Activated T-cell treated with anti-CD3 and anti-CD28 coated beads for 4 hours (primary cell): ENCODE data around the gene HNRNPH3.

ENCODE experiments used
- DNase-seq: peaks from one replicate; pipeline ENCODE4 v3.0.0-alpha.2; 2020

The HNRNPH3 gene

GRCh38 chr10:68332259-68333057 is 594 bp downstream of the HNRNPH3 start, which contains the start of gene PBLD:
Gene PBLD (minus strand): TSS chr10:68332928. CDS start chr10:68306844, 26,084 bp downstream.
- peak; percentile 32 for DNase-seq

- DNase-seq: no peak
Observed at GRCh38 chr10:68333058-68333395, 1.2 kb downstream of the HNRNPH3 start.

GRCh38 chr10:68333440-68334431 is 1.9 kb downstream of the HNRNPH3 start:
- DNase-seq: no peak

DNA sequence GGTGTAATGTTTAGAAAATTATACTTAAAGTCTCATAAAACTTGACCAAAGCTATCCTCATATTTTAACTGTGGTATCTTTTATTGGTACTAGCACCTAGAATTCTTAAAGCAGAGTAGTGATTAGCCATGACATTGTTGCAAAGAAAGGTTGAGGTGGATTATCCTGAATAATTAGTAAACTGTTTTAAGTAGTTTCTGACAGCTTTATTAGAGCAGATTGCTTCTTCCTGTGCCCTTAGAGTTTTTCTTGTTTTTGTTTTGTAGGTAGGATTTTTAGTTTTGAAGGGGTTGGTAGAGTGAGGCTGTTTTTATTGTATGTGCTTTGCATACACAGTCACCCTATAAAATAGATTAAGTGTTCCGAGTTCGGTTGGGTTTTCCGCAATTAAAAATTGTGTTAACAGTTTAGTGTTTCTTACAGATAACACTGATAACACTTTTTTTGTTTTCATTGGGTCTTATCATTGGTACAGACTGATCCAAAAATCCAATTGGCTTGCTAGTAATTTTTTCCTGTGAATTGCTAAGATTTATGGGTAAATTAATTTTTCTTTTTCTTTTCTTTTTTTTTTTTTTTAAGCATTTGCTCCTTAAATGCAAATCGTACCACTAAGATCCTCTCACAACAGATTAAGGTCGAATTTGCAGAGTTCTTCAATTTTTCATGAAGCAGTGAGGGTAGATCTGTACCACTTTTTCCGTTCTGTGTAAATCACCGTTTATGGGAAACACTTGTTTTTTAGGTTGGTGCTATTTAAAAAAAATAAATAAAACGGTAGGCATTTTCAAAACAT is 3.0 kb downstream of the HNRNPH3 start:
- DNase-seq: no peak

GRCh38 chr10:68336754-68337351 is 5.0 kb downstream of the HNRNPH3 start:
- DNase-seq: no peak

DNA sequence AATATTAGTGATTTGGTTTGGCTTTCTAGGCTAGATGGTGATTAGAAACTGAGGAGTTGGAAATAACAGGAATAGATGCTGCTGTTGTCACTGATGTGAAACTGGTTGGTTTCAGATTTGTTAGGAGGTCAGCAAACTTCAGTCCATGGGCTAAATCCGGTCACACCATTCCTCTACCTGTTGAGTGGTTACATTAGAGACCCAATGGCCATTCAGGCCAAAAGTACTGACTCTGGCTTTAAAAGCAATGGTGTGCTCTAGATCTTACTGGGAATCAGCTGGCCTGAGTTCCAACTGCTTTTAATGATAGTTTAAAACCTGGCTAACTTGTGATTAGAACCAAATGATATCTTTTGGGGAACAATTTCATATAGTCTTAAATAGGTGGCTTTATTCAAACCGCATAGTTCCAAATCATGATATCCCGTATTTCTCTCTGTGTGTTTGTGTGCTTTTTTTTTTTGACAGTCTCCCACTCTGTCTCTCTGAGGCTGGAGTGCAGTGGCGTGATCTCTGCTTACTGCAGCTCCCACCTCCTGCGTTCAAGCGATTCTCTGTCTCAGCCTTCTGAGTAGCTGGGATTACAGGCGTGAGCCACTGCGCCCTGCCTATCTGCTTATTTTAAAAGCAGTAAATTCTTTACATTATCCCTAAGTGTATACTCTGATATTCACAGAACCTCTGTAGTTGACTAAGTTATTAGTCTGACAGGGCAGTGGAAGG is 8.7 kb downstream of the HNRNPH3 start:
- DNase-seq: no peak

DNA sequence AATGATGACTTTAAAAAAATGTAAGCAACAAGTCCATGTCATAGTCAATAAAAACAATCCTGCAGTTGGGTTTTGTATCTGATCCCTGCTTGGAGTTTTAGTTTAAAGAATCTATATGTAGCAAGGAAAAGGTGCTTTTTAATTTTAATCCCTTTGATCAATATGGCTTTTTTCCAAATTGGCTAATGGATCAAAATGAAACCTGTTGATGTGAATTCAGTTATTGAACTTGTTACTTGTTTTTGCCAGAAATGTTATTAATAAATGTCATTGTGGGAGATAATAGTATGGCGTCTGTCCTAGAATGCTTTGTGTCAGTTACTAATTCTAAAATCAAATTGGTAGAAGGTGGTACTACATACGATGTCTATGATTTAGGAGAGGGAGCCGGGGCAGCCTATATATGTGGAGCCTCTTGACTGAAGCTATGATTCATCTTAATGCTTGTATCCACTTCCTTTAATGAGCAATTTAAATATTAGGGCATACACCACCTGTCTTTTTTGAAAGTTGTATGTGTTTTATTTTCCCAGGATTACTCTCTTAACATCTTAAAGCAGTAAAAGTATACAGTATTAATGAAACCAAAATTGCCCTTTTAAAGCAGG is 11.1 kb downstream of the HNRNPH3 start:
- DNase-seq: no peak

DNA sequence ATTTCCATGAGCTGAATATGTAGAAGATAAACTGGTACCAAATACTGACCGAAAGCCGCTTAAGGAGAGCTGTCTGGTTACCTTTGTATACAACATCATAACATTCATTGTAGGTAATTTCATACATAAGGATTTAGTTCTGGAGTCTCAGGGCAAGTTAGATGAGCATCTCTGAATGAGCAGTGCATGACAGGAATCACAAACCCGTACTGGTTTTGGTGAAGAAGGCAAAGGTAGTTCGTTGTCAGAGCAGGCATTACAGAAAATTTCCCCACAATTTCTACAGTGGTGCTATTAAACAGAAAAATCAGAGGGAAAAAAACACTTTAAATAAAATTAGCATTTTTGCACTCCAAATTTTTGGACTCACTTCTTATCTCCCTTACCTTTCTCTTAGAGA is 13.8 kb downstream of the HNRNPH3 start:
- no peak for DNase-seq

DNA sequence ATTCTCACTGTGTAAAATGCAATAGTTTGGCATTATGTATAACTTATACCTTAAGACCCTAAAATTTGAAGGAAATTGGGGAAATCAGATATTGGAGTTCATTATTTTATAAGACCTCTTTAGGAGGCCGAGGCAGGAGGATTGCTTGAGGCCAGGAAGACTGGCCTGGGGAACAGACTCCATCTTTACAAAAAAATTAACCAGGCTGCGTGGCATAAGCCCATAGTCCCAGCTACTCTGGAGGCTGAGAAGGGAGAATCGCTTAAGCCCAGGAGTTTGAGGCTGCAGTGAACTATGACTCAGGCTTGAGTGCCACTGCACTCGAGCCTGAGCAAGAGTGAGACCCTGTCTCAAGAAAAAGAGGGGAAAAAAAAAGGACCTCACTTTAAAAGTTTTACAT is 14.9 kb downstream of the HNRNPH3 start:
- DNase-seq: no peak

DNA sequence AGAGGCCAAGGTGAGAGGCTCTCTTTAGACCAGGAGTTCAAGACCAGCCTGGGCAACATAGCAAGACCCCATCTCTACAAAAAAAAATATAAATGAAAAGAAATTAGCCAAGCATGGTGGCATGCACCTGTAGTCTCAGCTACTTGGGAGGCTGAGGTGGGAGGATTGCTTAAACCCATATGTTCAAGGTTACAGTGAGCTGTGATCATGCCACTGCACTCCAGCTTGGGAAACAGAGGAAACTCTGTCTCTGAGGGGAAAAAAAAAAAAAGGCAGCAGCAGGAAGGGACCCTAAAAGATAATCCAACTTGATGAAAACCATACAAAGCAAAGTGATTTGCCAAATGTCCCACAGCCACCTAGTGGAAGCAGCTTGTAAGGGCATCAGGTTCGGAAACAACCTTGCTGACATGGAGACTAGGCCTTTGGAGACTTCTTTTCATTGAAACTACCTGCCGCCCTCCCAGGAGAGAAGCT is 16.4 kb downstream of the HNRNPH3 start:
- peak; percentile 32 for DNase-seq

DNA sequence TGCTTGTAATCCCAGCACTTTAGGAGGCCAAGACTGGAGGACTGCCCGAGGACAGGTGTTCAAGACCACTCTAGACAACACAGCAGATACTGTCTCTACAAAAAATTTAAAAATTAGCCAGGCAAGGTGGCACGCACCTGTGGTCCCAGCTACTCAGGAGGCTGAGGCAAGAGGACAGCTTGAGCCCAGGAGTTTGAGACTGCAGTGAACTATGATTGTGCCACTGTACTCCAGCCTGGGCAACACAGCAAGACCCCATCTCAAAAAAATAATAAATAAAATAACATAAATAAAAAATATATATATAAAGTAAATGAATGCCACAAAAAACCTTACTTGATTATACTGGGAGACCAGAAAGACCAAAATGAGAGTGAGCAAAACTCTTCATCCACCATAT is 21.7 kb downstream of the HNRNPH3 start:
- DNase-seq: no peak

DNA sequence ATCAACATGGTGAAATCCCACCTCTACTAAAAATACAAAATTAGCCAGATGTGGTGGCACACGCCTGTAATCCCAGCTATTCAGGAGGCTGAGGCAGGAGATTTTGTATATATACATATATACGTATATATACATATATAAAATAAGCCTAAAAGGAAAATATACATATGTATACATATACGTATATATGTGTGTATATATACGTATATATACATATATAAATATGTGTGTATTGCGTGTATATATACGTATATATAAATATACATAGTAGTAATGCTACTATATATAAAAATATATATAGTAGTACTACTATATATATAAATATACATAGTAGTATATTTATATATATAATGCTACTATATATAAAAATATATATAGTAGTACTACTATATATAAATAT is 27.3 kb downstream of the HNRNPH3 start:
- no peak for DNase-seq

GRCh38 chr10:68362590-68362989 is 30.7 kb downstream of the HNRNPH3 start:
- DNase-seq: no peak

GRCh38 chr10:68364101-68364886 is 32.4 kb downstream of the HNRNPH3 start:
- no peak for DNase-seq

DNA sequence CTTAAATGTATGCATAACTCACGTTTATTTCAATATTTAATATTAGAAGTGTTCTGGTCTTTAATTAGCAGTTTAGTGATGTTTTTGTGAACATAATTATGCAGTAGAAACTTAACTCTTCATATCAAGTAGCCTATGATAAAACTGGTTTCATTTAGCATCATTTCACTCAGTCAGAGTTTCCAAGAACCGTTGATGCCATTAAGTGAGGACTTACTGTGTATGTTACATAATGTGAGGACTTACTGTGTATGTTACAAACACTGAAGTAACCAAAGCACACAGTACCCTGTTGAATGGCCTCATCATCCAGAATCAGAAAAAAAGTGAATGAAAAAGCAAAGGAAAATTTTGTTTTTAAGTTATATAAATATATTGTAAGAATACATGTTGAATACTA is 33.7 kb downstream of the HNRNPH3 start:
- no peak for DNase-seq

DNA sequence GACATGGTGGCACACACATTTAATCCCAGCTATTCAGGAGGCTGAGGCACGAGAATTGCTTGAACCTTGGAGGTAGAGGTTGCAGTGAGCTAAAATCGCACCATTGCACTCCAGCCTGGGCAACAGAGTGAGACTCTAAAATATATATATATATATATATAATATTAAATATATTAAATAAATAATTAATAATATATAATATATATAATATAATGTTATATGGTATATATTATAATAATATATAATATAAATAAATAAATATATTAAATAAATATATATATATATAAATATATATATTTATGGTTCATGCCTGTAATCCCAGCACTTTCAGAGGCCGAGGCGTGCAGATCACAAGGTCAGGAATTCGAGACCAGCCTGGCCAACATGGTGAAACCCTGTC is 34.7 kb downstream of the HNRNPH3 start:
- no peak for DNase-seq

DNA sequence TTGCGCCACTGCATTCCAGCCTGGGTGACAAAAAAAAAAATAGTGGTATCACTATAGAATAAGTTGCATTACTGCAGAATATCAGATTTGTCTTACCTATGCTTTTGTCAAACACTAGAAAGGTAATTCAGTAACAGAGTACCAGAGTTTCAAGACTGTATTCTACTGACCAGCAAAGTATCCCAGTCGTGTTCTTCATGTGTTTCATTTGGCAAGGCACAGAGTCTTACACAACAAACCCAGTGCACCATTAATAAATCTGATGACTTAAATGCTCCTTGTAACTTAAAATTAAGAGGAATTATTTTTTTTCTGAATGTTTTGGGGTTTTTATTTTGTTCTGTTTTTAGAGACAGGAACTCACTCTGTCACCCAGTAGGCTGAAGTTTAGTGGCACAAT is 35.3 kb downstream of the HNRNPH3 start:
- DNase-seq: no peak

DNA sequence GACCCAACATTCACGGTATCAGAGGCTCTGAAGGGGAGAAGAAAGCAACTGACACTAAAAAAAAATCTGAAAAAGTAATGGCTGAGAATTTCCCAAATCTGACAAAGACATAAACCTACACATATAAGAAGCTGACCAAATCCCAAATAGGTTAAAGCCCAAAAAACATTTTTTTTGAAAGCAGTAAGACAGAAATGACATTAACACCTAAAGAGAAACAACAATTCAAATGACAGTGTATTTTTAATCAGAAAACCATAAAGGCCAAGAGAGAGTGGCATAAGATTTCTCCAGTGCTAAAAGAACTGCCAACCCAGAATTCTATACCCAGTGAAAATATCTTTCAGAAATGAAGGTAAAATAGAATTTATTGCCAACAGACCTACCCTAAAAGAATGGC is 39.7 kb downstream of the HNRNPH3 start:
- no peak for DNase-seq

DNA sequence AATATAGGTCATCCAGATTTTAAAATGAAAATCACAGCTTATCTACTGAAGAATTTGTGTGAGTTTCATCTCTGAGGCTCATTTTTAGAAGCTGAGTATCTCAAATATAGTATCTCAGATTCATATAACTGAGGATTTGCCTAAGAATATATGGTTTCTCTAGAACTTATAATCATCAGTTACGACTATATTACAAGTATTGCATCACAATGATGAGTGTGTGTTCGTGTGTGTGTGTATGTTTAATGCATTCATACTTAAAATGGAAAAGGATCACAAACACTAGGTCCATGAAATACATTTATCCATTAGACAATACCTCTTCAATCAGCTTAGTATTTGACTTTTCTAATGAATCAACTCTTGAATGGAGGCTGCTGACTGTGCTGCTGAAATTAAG is 53.9 kb downstream of the HNRNPH3 start:
- DNase-seq: no peak
